Sigmoid colon (tissue), 4 donors: ENCODE results near the gene PFDN1.

ENCODE experiments used
- CTCF ChIP-seq, 4 experiments: fragments of 450-650 bp in 3 of 4; fragments of 200-600 bp in 1 of 4; IDR thresholded peaks; one replicate each; pipeline ENCODE4 v1.5.1; 2016 to 2019; ENCODE audit warnings: antibody characterized with exemption in 4 of 4, mild to moderate bottlenecking in 3 of 4, moderate library complexity in 2 of 4
- EP300 ChIP-seq, 4 donors: sonication (generic); formaldehyde crosslinking; IDR thresholded peaks; one replicate each; pipeline ENCODE4 v1.6.1; 2017; ENCODE audit warnings: antibody characterized with exemption in 4 of 4

GRCh38 chr5:140256726-140257125, 46.2 kb downstream of the PFDN1 start:
- TF ChIP-seq CTCF (IDR thresholded peaks at IDR 0.05) (no peak), EP300 (IDR thresholded peaks at IDR 0.05) (no peak)
